ENCODE results near the gene PRDM16.

PRDM16 gene

GRCh38 chr1:3032371-3033039, 36.5 kb upstream of the PRDM16 start:
- no peak for DNase-seq (ENCODE audit: low read depth)

GRCh38 chr1:3033040-3033789, 35.8 kb upstream of the PRDM16 start:
- DNase-seq (ENCODE audit: low read depth) = no peak

- DNase-seq (ENCODE audit: low read depth) = no peak
Observed at GRCh38 chr1:3033790-3034090, 35.3 kb upstream of the PRDM16 start.

- no peak for DNase-seq (ENCODE audit: low read depth)
Observed at GRCh38 chr1:3034162-3034561, 34.8 kb upstream of the PRDM16 start.

- no peak for DNase-seq (ENCODE audit: low read depth)
Observed at GRCh38 chr1:3034728-3035562, 34.1 kb upstream of the PRDM16 start.

- DNase-seq (ENCODE audit: low read depth) = no peak
Observed at GRCh38 chr1:3035563-3036446, 33.2 kb upstream of the PRDM16 start.

- DNase-seq (ENCODE audit: low read depth) = no peak
Observed at GRCh38 chr1:3036447-3037280, 32.3 kb upstream of the PRDM16 start.

GRCh38 chr1:3037281-3038040, 31.5 kb upstream of the PRDM16 start:
- DNase-seq (ENCODE audit: low read depth) = no peak

- no peak for DNase-seq (ENCODE audit: low read depth)
Observed at GRCh38 chr1:3038113-3038551, 30.9 kb upstream of the PRDM16 start.

GRCh38 chr1:3038571-3039181, 30.3 kb upstream of the PRDM16 start:
- DNase-seq (ENCODE audit: low read depth) = no peak

GRCh38 chr1:3040004-3040403, 29.0 kb upstream of the PRDM16 start:
- DNase-seq (ENCODE audit: low read depth) = no peak

GRCh38 chr1:3042481-3042880, 26.5 kb upstream of the PRDM16 start:
- no peak for DNase-seq (ENCODE audit: low read depth)

GRCh38 chr1:3049164-3049563, 19.8 kb upstream of the PRDM16 start:
- DNase-seq (ENCODE audit: low read depth) = no peak

- DNase-seq (ENCODE audit: low read depth) = no peak
Observed at GRCh38 chr1:3049905-3050304, 19.1 kb upstream of the PRDM16 start.

- no peak for DNase-seq (ENCODE audit: low read depth)
Observed at GRCh38 chr1:3050603-3051002, 18.4 kb upstream of the PRDM16 start.

GRCh38 chr1:3051270-3052268, 17.4 kb upstream of the PRDM16 start:
- no peak for DNase-seq (ENCODE audit: low read depth)

GRCh38 chr1:3052501-3052900, 16.5 kb upstream of the PRDM16 start:
- DNase-seq (ENCODE audit: low read depth) = no peak

- no peak for DNase-seq (ENCODE audit: low read depth)
Observed at GRCh38 chr1:3053366-3053980, 15.5 kb upstream of the PRDM16 start.
